OCI-LY3 (cell line): ENCODE data around the gene CLVS2.

Source experiments
- H2AFZ ChIP-seq: fragments of 200-600, 300-600 bp; shearing (Covaris generic); 2 replicates; pipeline ENCODE4 v1.6.0; 2014; ENCODE audit warnings: antibody characterized with exemption, low read depth, low read length
- H3K27ac ChIP-seq: fragments of 200-600, 300-600 bp; sonication (generic); 2 replicates; pipeline ENCODE4 v1.5.1; 2014; ENCODE audit warnings: mild to moderate bottlenecking, low read length, moderate library complexity, mixed read lengths
- H3K27me3 ChIP-seq: fragments of 200-600, 300-600 bp; sonication (generic); 2 replicates; pipeline ENCODE4 v1.6.1; 2014; ENCODE audit warnings: low read depth, low read length, mixed read lengths
- H3K36me3 ChIP-seq: fragments of 200-600, 300-600 bp; sonication (generic); replicated peaks from 2 replicates; pipeline ENCODE3; 2014; ENCODE audit warnings: low read depth, low read length, mixed read lengths
- H3K4me1 ChIP-seq: fragments of 300-600, 200-600 bp; sonication (generic); 2 replicates; pipeline ENCODE4 v1.6.1; 2014; ENCODE audit warnings: low read length, mixed read lengths
- H3K4me2 ChIP-seq: fragments of 200-600, 300-600 bp; sonication (generic); 2 replicates; pipeline ENCODE4 v1.6.1; 2014; ENCODE audit warnings: low read length, mixed read lengths
- H3K4me3 ChIP-seq: fragments of 300-600, 200-600 bp; sonication (generic); 2 replicates; pipeline ENCODE4 v1.5.1; 2014; ENCODE audit warnings: antibody characterized with exemption, mild to moderate bottlenecking, low read length, moderate library complexity
- H3K79me2 ChIP-seq: fragments of 300-600, 200-600 bp; shearing (Covaris generic); 2 replicates; pipeline ENCODE4 v1.6.1; 2014; ENCODE audit warnings: mild to moderate bottlenecking, low read length, mixed read lengths
- H3K9ac ChIP-seq: fragments of 300-600, 200-600 bp; shearing (Covaris generic); 2 replicates; pipeline ENCODE4 v1.6.0; 2014; ENCODE audit warnings: mild to moderate bottlenecking, low read length, moderate library complexity
- H3K9me3 ChIP-seq: fragments of 200-600, 300-600 bp; shearing (Covaris generic); 2 replicates; pipeline ENCODE4 v1.6.1; 2014; ENCODE audit warnings: low read length, mixed read lengths; ENCODE audit not compliant: insufficient read depth
- H4K20me1 ChIP-seq: fragments of 200-600, 300-600 bp; sonication (generic); 2 replicates; pipeline ENCODE4 v1.6.1; 2016; ENCODE audit warnings: low read length, mixed read lengths; ENCODE audit not compliant: insufficient read depth
- EZH2phosphoT487 ChIP-seq: fragments of 200-600 bp; shearing (Covaris generic); IDR thresholded peaks from 2 replicates; pipeline ENCODE4 v1.6.1; 2018; ENCODE audit warnings: antibody characterized with exemption, mixed run types, low read depth
- TF ChIP-seq, protein P1 (sequence below): fragments of 200-600, 300-600 bp; sonication (generic); IDR thresholded peaks from 2 replicates; pipeline ENCODE4 v1.5.1; 2014; ENCODE audit warnings: antibody characterized with exemption, low read length, low read depth

CLVS2 gene

DNA sequence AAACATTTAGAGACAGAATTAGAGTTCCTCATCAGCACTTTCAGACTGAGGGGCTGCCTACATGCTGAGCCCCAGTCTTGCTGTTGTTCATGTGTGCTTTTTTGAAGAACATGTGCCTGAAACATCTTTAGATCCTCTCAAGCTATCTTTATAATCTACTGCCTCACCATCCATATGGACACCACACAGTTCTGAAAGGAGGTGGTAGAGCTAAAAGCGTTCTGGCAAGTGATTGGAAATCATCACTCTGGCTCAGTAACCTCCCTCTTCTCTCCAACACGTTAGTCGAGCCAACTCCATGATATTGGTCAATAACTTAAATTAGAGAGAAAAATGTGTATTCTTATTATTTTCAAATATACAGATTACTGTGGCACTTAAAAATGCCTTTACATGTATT lies 40.6 kb downstream of the CLVS2 start:
- Histone ChIP-seq H3K4me3 (no peak overlapping the region), H3K36me3 (no peaks in the 10 kb centered on the region), H3K9me3 (no peaks in the 10 kb centered on the region), H3K27me3 (no peaks in the 10 kb centered on the region), H2AFZ (no peak overlapping the region), H3K9ac (no peak overlapping the region), H3K27ac (no peak overlapping the region), H4K20me1 (no peaks in the 10 kb centered on the region), H3K4me2 (no peak overlapping the region), H3K79me2 (no peaks in the 10 kb centered on the region), H3K4me1 (no peaks in the 10 kb centered on the region)
- TF ChIP-seq, protein P1, sequence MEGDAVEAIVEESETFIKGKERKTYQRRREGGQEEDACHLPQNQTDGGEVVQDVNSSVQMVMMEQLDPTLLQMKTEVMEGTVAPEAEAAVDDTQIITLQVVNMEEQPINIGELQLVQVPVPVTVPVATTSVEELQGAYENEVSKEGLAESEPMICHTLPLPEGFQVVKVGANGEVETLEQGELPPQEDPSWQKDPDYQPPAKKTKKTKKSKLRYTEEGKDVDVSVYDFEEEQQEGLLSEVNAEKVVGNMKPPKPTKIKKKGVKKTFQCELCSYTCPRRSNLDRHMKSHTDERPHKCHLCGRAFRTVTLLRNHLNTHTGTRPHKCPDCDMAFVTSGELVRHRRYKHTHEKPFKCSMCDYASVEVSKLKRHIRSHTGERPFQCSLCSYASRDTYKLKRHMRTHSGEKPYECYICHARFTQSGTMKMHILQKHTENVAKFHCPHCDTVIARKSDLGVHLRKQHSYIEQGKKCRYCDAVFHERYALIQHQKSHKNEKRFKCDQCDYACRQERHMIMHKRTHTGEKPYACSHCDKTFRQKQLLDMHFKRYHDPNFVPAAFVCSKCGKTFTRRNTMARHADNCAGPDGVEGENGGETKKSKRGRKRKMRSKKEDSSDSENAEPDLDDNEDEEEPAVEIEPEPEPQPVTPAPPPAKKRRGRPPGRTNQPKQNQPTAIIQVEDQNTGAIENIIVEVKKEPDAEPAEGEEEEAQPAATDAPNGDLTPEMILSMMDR: no peak
- no peak for TF ChIP-seq EZH2phosphoT487

DNA sequence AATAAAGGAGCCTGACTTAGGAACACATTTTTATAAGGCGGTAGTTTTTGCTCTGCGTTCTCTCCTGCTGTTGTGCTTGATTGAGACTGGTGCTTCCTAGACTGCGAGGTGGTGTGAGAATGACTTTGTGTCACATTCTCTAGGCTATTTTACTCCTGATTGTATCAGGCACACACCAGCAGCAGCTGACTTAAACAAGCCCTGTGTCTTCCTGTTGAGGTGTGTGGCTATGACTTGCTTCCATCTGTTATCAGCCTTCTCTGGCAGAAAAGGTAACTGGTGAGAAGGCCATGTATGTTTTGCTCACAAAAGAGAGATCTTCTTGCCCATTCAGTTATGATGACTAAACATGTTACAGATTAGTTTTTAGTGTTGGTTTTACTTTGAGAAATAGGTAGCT lies 43.4 kb downstream of the CLVS2 start:
- no peak overlapping the region for H3K9ac ChIP-seq
- H4K20me1 ChIP-seq: no peaks in the 10 kb centered on the region
- TF ChIP-seq, protein P1: no peak
- TF ChIP-seq EZH2phosphoT487: no peak
- H3K4me3 ChIP-seq: no peak overlapping the region
- H3K4me2 ChIP-seq: no peak overlapping the region
- no peaks in the 10 kb centered on the region for H3K79me2 ChIP-seq
- H3K36me3 ChIP-seq: no peaks in the 10 kb centered on the region
- H3K4me1 ChIP-seq: no peaks in the 10 kb centered on the region
- no peaks in the 10 kb centered on the region for H3K9me3 ChIP-seq
- no peaks in the 10 kb centered on the region for H3K27me3 ChIP-seq
- no peak overlapping the region for H2AFZ ChIP-seq
- no peak overlapping the region for H3K27ac ChIP-seq

DNA sequence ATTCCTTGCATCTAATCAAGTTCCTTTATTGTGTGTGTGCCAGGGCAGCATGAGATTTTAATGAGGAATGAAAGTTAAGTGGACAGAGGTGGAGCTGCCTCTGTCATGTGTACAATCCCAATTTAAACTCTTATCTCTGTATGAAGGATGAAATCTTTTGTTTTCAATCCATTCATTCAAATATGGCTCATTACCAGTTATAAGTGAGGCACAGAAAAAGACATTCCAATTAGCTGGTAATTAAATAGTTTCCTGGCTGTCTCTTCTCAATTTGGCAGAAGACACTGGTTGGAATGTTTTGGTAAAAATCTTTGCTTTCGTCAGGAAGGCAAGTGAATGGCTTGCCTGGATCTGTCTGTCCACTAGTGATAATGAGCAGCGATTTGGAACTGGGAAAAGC lies 46.4 kb downstream of the CLVS2 start:
- Histone ChIP-seq H3K27ac (no peak overlapping the region), H3K4me2 (no peak overlapping the region), H3K36me3 (no peaks in the 10 kb centered on the region), H3K79me2 (no peaks in the 10 kb centered on the region), H3K9ac (no peak overlapping the region), H2AFZ (no peak overlapping the region), H3K27me3 (no peaks in the 10 kb centered on the region), H4K20me1 (no peaks in the 10 kb centered on the region), H3K9me3 (no peaks in the 10 kb centered on the region), H3K4me1 (no peaks in the 10 kb centered on the region), H3K4me3 (no peak overlapping the region)
- TF ChIP-seq EZH2phosphoT487: no peak
- TF ChIP-seq, protein P1: no peak

DNA sequence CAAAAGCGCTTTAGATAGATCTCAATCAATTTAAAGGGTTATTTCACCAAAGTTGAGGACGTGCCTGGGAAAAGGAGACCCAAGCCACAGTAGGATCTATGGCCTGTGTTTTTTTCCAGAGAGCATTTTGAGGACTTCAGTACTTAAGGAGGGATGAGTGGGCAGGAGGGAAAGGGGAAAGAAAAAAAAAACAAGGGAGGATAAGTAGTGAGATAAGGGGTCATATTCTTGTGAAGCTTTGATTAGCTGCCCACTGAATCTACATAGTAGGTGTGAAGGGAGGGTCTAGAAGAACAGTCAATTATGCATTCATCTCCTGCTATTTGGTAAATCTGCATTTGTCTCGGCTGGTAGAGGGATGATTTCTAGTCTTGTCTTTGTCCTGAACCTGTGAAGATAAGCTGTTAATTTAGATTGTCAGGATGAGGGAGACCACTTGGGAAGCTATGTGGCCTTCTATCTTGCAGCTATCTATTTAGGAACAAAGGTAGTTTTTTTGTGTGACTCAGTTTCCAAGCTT lies 48.4 kb downstream of the CLVS2 start:
- no peaks in the 10 kb centered on the region for H4K20me1 ChIP-seq
- TF ChIP-seq, protein P1: no peak
- no peak for TF ChIP-seq EZH2phosphoT487
- no peaks in the 10 kb centered on the region for H3K27me3 ChIP-seq
- H3K27ac ChIP-seq: no peak overlapping the region
- no peak overlapping the region for H3K4me2 ChIP-seq
- no peak overlapping the region for H3K9ac ChIP-seq
- H3K36me3 ChIP-seq: no peaks in the 10 kb centered on the region
- no peaks in the 10 kb centered on the region for H3K4me1 ChIP-seq
- no peak overlapping the region for H2AFZ ChIP-seq
- no peaks in the 10 kb centered on the region for H3K9me3 ChIP-seq
- H3K79me2 ChIP-seq: no peaks in the 10 kb centered on the region
- no peak overlapping the region for H3K4me3 ChIP-seq
